Measurements from ENCODE around the gene KCNQ5. TPM values are rescaled to one million over a fixed set of nuclear protein-coding genes. Genes with fewer than 3 reads are reported as not detected.
"Not testable (repeated sequence)": the region's sequence is repeated elsewhere in the genome, so short reads cannot be mapped to it uniquely, and the experiment has no call there.

The KCNQ5 gene
- total RNA-seq, 6 donors from 2014 or later = 0.30 to 3.1 (median 0.32) TPM

DNA sequence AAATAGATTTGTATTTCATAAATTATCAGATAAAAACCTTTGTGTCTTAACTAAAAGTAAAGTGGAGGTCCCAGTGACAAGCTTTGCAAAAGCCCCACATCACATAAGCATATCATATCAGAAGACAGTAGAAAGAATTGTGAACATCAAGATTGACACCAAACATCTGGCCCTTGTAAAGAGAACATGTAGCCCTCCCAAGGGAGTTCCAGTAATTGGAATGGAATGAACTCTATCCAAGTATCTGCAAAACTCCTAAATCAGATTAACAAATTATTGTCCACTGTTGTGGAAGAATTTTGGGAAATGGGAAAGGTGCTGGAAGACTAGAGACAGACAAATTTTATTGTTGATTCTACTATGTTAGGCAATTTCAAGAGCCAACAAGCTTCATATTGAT lies 268.8 kb downstream of the KCNQ5 start:
- no peaks in the 10 kb centered on the region for H3K36me3 ChIP-seq
- H3K9me3 ChIP-seq = no peaks in the 10 kb centered on the region
- H3K4me3 ChIP-seq = no peak overlapping the region
- no peak overlapping the region for H3K27ac ChIP-seq
- H3K4me1 ChIP-seq = no peaks in the 10 kb centered on the region
- no peak for TF ChIP-seq POLR2AphosphoS5 (IDR thresholded peaks at IDR 0.05)
- TF ChIP-seq EP300 (IDR thresholded peaks at IDR 0.05) = no peak
- no peak for TF ChIP-seq POLR2A (IDR thresholded peaks at IDR 0.05)
- TF ChIP-seq, protein P1, sequence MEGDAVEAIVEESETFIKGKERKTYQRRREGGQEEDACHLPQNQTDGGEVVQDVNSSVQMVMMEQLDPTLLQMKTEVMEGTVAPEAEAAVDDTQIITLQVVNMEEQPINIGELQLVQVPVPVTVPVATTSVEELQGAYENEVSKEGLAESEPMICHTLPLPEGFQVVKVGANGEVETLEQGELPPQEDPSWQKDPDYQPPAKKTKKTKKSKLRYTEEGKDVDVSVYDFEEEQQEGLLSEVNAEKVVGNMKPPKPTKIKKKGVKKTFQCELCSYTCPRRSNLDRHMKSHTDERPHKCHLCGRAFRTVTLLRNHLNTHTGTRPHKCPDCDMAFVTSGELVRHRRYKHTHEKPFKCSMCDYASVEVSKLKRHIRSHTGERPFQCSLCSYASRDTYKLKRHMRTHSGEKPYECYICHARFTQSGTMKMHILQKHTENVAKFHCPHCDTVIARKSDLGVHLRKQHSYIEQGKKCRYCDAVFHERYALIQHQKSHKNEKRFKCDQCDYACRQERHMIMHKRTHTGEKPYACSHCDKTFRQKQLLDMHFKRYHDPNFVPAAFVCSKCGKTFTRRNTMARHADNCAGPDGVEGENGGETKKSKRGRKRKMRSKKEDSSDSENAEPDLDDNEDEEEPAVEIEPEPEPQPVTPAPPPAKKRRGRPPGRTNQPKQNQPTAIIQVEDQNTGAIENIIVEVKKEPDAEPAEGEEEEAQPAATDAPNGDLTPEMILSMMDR (IDR thresholded peaks at IDR 0.05) = no peak
- no peak for DNase-seq
- ATAC-seq (ENCODE audit: low FRiP score in 2 of 2) = no peak
- no peaks in the 10 kb centered on the region for H3K27me3 ChIP-seq

DNA sequence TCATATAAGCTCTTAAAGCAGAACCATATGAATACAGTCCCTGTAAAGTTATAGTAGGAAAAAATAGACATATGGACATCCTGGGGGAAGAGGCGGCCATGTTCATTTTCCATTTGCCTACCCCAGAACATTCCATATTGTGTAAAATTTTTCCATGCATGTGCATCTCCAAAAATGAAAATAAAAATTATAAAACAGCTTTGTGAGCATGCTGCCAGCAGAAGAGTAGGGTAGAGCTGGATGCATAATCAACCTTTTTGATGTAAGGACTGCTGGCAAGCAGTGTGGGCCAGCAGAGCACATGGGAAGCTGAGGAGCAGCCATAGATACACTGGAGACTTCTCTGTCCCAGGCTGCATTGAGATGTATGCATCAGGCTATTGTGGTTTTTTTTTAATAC lies 271.0 kb downstream of the KCNQ5 start:
- WGBS, 2 donors = 93 to 97% methylated on average over 1 of the region's 1 CpG
- DNase-seq (no peak), ATAC-seq (ENCODE audit: low FRiP score in 2 of 2) (no peak)
- Histone ChIP-seq H3K4me3 (no peak overlapping the region), H3K4me1 (no peaks in the 10 kb centered on the region), H3K36me3 (no peaks in the 10 kb centered on the region), H3K27ac (no peak overlapping the region), H3K9me3 (no peaks in the 10 kb centered on the region), H3K27me3 (no peaks in the 10 kb centered on the region)
- no peak for TF ChIP-seq POLR2A (IDR thresholded peaks at IDR 0.05)
- TF ChIP-seq POLR2AphosphoS5 (IDR thresholded peaks at IDR 0.05) = no peak
- no peak for TF ChIP-seq EP300 (IDR thresholded peaks at IDR 0.05)
- TF ChIP-seq, protein P1 (IDR thresholded peaks at IDR 0.05) = no peak

DNA sequence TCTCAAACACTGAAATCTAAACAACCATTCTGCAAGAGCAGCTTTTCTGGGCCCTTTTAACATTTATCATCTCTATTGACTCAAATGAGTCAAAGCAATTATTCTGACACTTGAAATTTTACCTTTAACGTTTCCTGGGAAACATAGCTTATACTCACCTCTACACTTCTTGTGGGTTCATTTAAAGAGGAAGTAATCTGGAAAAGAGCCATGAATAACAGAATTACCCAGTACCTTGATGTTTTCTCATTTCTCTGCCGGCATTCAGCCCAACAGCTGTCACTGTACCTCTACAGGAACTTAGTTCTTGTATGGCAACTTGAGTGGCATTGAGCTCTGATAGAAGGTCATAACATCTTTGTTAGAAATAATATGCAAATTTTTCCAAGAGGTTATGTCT lies 272.2 kb downstream of the KCNQ5 start:
- Histone ChIP-seq H3K27ac (no peak overlapping the region), H3K9me3 (no peaks in the 10 kb centered on the region), H3K4me3 (no peak overlapping the region), H3K4me1 (no peaks in the 10 kb centered on the region), H3K27me3 (no peaks in the 10 kb centered on the region), H3K36me3 (no peaks in the 10 kb centered on the region)
- 36 to 38% methylated on average over 2 of the region's 2 CpGs for WGBS, 2 donors
- no peak for TF ChIP-seq POLR2AphosphoS5 (IDR thresholded peaks at IDR 0.05)
- TF ChIP-seq EP300 (IDR thresholded peaks at IDR 0.05) = no peak
- TF ChIP-seq POLR2A (IDR thresholded peaks at IDR 0.05) = no peak
- TF ChIP-seq, protein P1 (IDR thresholded peaks at IDR 0.05) = no peak
- ATAC-seq (ENCODE audit: low FRiP score in 2 of 2) = no peak
- no peak for DNase-seq

- H3K27me3 ChIP-seq; H3K36me3 ChIP-seq; H3K4me3 ChIP-seq; DNase-seq; ATAC-seq (ENCODE audit: low FRiP score in 2 of 2); H3K4me1 ChIP-seq; H3K9me3 ChIP-seq; H3K27ac ChIP-seq: not testable (repeated sequence)
- WGBS, 2 donors = 78 to 88% methylated on average over 3 of the region's 3 CpGs
These were observed 276.4 kb downstream of the KCNQ5 start for GRCh38 chr6:72898313-72898712.

DNA sequence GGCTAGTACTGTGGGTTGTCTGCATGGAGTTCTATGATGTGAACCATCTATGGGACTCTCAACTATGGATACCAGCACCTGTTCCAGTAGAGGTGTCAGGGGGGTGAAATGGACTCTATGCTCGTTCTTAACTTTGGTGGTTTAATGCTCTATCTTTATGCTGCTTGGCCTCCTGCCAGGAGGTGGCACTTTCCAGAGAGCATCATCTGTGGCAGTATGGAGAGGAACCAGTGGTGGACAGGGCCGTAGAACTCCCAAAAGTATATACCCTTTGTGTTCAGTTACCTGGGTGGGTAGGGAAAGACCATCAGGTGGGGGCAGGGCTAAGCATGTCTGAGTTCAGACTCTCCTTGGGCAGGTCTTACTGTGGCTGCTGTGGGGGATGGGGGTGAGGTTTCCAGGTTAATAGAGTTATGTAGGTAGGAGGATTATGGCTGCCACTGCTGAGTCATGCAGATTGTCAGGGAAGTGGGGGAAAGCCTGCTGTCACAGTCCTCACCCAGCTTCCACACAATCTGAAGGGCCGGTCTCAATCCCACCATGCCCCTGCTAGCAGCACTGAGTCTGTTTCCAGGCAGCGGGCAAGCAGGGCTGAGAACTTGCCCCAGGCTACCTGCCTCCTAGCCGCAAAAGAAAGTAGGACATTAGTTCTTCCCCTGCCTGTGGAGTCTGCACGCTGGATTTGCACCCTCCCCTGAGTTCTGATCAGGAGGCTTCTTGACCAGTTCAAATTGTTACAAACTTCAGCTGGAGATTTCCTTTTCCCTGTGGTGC lies 284.0 kb downstream of the KCNQ5 start:
- no peaks in the 10 kb centered on the region for H3K36me3 ChIP-seq
- no peaks in the 10 kb centered on the region for H3K9me3 ChIP-seq
- DNase-seq = no peak
- WGBS, 2 donors = 90 to 93% methylated on average over 4 to 6 of the region's 6 CpGs
- ATAC-seq (ENCODE audit: low FRiP score in 2 of 2) = no peak
- H3K27ac ChIP-seq = no peak overlapping the region
- no peaks in the 10 kb centered on the region for H3K27me3 ChIP-seq
- TF ChIP-seq POLR2AphosphoS5 (IDR thresholded peaks at IDR 0.05) (no peak), POLR2A (IDR thresholded peaks at IDR 0.05) (no peak)
- TF ChIP-seq, protein P1 (IDR thresholded peaks at IDR 0.05) = no peak
- H3K4me1 ChIP-seq = no peaks in the 10 kb centered on the region
- no peak overlapping the region for H3K4me3 ChIP-seq
